Left kidney (tissue), 8 donors: ENCODE measurements around the gene SUPT16H. TPM values are rescaled to one million over a fixed set of nuclear protein-coding genes. Genes with fewer than 3 reads are reported as not detected.
"Not testable (repeated sequence)": the region's sequence is repeated elsewhere in the genome, so short reads cannot be mapped to it uniquely, and the experiment has no call there.

Source experiments
- DNase-seq: peaks from one replicate; pipeline ENCODE4 v3.0.0-alpha.2; 2013
- long read RNA-seq, 8 donors: transcript quantifications; one replicate each; lab custom pipeline, GENCODE V29; 2026
- polyA plus RNA-seq: library from polyadenylated mRNA; unstranded; fragments of 120-200 nt; gene quantifications from one replicate; pipeline ENCODE4 v1.2.1, GENCODE V29; 2013; ENCODE audit not compliant: insufficient read length

Gene SUPT16H
- 165 TPM for polyA plus RNA-seq
- long read RNA-seq, donor 1, full-length matches to known transcripts: 11 of 40 reads
- long read RNA-seq, donor 1, partial matches to known transcripts: 29 of 40 reads
- long read RNA-seq, donor 1, other reads (novel, unspliced or antisense): 0 of 40 reads
- long read RNA-seq, donor 2, full-length matches to known transcripts: 14 of 47 reads
- long read RNA-seq, donor 2, partial matches to known transcripts: 33 of 47 reads
- long read RNA-seq, donor 2, other reads (novel, unspliced or antisense): 0 of 47 reads
- long read RNA-seq, donor 3, full-length matches to known transcripts: 4 of 57 reads
- long read RNA-seq, donor 3, partial matches to known transcripts: 53 of 57 reads
- long read RNA-seq, donor 3, other reads (novel, unspliced or antisense): 0 of 57 reads
- long read RNA-seq, donor 4: 0 reads
- long read RNA-seq, donor 5, full-length matches to known transcripts: 30 of 66 reads
- long read RNA-seq, donor 5, partial matches to known transcripts: 36 of 66 reads
- long read RNA-seq, donor 5, other reads (novel, unspliced or antisense): 0 of 66 reads
- long read RNA-seq, donor 6, full-length matches to known transcripts: 10 of 49 reads
- long read RNA-seq, donor 6, partial matches to known transcripts: 39 of 49 reads
- long read RNA-seq, donor 6, other reads (novel, unspliced or antisense): 0 of 49 reads
- long read RNA-seq, donor 7, full-length matches to known transcripts: 17 of 114 reads
- long read RNA-seq, donor 7, partial matches to known transcripts: 97 of 114 reads
- long read RNA-seq, donor 7, other reads (novel, unspliced or antisense): 0 of 114 reads
- long read RNA-seq, donor 8, full-length matches to known transcripts: 7 of 14 reads
- long read RNA-seq, donor 8, partial matches to known transcripts: 7 of 14 reads
- long read RNA-seq, donor 8, other reads (novel, unspliced or antisense): 0 of 14 reads

GRCh38 chr14:21383848-21384493 is at the start of gene SUPT16H:
Gene SUPT16H (minus strand): TSS chr14:21384019. CDS start chr14:21383927, 92 bp downstream.
- peak; percentile 97 for DNase-seq

- DNase-seq: no peak
Observed at GRCh38 chr14:21431126-21431525, 47.3 kb upstream of the SUPT16H start.

GRCh38 chr14:21428930-21429329 is 45.1 kb upstream of the SUPT16H start:
- DNase-seq: no peak

- no peak for DNase-seq
Observed at GRCh38 chr14:21426692-21427091, 42.9 kb upstream of the SUPT16H start.

- DNase-seq: no peak
Observed at GRCh38 chr14:21419528-21419927, 35.7 kb upstream of the SUPT16H start.

- DNase-seq: no peak
Observed at GRCh38 chr14:21415329-21415728, 31.5 kb upstream of the SUPT16H start.

GRCh38 chr14:21414137-21414631 is 30.4 kb upstream of the SUPT16H start:
- no peak for DNase-seq

- DNase-seq: no peak
Observed at GRCh38 chr14:21408147-21408546, 24.3 kb upstream of the SUPT16H start.

- no peak for DNase-seq
Observed at GRCh38 chr14:21406213-21406612, 22.4 kb upstream of the SUPT16H start.

GRCh38 chr14:21405097-21405496 is 21.3 kb upstream of the SUPT16H start:
- no peak for DNase-seq

- DNase-seq: no peak
Observed at GRCh38 chr14:21399311-21399870, 15.6 kb upstream of the SUPT16H start.

GRCh38 chr14:21398901-21399300 is 15.1 kb upstream of the SUPT16H start:
- no peak for DNase-seq

- no peak for DNase-seq
Observed at GRCh38 chr14:21395450-21395849, 11.6 kb upstream of the SUPT16H start.

GRCh38 chr14:21385188-21385904 is 1.5 kb upstream of the SUPT16H start:
- no peak for DNase-seq

GRCh38 chr14:21384494-21384851 is 654 bp upstream of the SUPT16H start:
- no peak for DNase-seq

GRCh38 chr14:21382886-21383847 is 652 bp downstream of the SUPT16H start:
- DNase-seq: peak; percentile 18

GRCh38 chr14:21382095-21382494 is 1.7 kb downstream of the SUPT16H start:
- no peak for DNase-seq

- no peak for DNase-seq
Observed at GRCh38 chr14:21379338-21379737, 4.5 kb downstream of the SUPT16H start.

- DNase-seq: no peak
Observed at GRCh38 chr14:21373980-21374379, 9.8 kb downstream of the SUPT16H start.

- not testable (repeated sequence) for DNase-seq
Observed at GRCh38 chr14:21372814-21373213, 11.0 kb downstream of the SUPT16H start.
